Prostate gland (tissue), 2 donors: Measurements from ENCODE around the gene CYP4V2. TPM values are rescaled to one million over a fixed set of nuclear protein-coding genes. Genes with fewer than 3 reads are reported as not detected.
"Not testable (repeated sequence)": the region's sequence is repeated elsewhere in the genome, so short reads cannot be mapped to it uniquely, and the experiment has no call there.

Experiments
- DNase-seq: peaks from one replicate; pipeline ENCODE4 v3.0.0-alpha.2; 2019; ENCODE audit warnings: low spot score
- H3K27ac ChIP-seq, 2 donors: fragments of 200-600 bp; sonication (generic); 2 replicates each; pipeline ENCODE4 v1.5.1; 2017 to 2019
- H3K27me3 ChIP-seq: fragments of 200-600 bp; sonication (generic); replicated peaks from 2 replicates; pipeline ENCODE4 v1.5.1; 2019; ENCODE audit not compliant: insufficient read depth
- H3K36me3 ChIP-seq, 2 donors: fragments of 200-600 bp; sonication (generic); 1 replicate in 1 of 2; 2 replicates in 1 of 2; pipeline versions ENCODE4 v1.5.1 to v1.8.1; 2017 to 2019
- H3K4me1 ChIP-seq: fragments of 200-600 bp; sonication (generic); replicated peaks from 2 replicates; pipeline ENCODE4 v1.5.1; 2019
- H3K4me3 ChIP-seq, 2 donors: fragments of 200-600 bp; sonication (generic); 2 replicates each; pipeline ENCODE4 v1.5.1; 2017 to 2019
- H3K9me3 ChIP-seq: fragments of 200-600 bp; sonication (generic); 2 replicates; pipeline ENCODE4 v1.5.1; 2017
- CTCF ChIP-seq, 4 experiments: fragments of 200-600 bp in 2 of 4; fragments of 450-650 bp in 2 of 4; sonication (generic) in 2 of 4; IDR thresholded peaks; 1 replicate in 3 of 4; 2 replicates in 1 of 4; pipeline ENCODE4 v1.5.1; 2016 to 2019; ENCODE audit warnings: antibody characterized with exemption in 4 of 4, mild to moderate bottlenecking in 2 of 4, moderate library complexity in 2 of 4
- POLR2A ChIP-seq: fragments of 450-650 bp; IDR thresholded peaks from one replicate; pipeline ENCODE4 v1.6.1; 2016; ENCODE audit warnings: antibody characterized with exemption, mild to moderate bottlenecking
- POLR2AphosphoS5 ChIP-seq: sonication (generic); formaldehyde crosslinking; IDR thresholded peaks from one replicate; pipeline ENCODE4 v1.6.1; 2017; ENCODE audit warnings: antibody characterized with exemption
- WGBS: methylation state at CpG from one replicate; pipeline ENCODE4 v1.1.5; 2018; 5-methylcytosine and 5-hydroxymethylcytosine counted together
- intact Hi-C: fragments of 100-400 bp; cut with DNase I; formaldehyde crosslinking; loops from one replicate; pipeline ENCODE4 v1.14.2; 2022
- total RNA-seq, 2 donors: library from RNA; depleted of rRNA; stranded (reverse); fragments of >200 nt; gene quantifications; one replicate each; pipeline ENCODE4 v1.1.0, GENCODE V29; 2016

CYP4V2 gene
- total RNA-seq, 2 donors from 2014 or later, result 23.5 to 40.2 TPM

GRCh38 chr4:186244835-186245234 is 53.5 kb downstream of the CYP4V2 start:
- Histone ChIP-seq H3K27ac (no peak overlapping the region), H3K9me3 (no peaks in the 10 kb centered on the region), H3K27me3 (no peaks in the 10 kb centered on the region), H3K4me1 (no peaks in the 10 kb centered on the region), H3K4me3 (no peak overlapping the region), H3K36me3 (no peaks in the 10 kb centered on the region)
- no peak for DNase-seq
- intact Hi-C loops, result no loop called here
- TF ChIP-seq POLR2AphosphoS5 (no peak), CTCF (IDR thresholded peaks at IDR 0.05) (no peak), POLR2A (no peak)
- 84% methylated on average over 5 of the region's 5 CpGs for WGBS

- 91% methylated on average over 9 of the region's 9 CpGs for WGBS
- H3K36me3 ChIP-seq, result not testable (repeated sequence)
These were observed 55.8 kb downstream of the CYP4V2 start for GRCh38 chr4:186247062-186247752.

GRCh38 chr4:186248643-186249042 is 57.3 kb downstream of the CYP4V2 start:
- no peak for DNase-seq
- Histone ChIP-seq H3K27me3 (no peaks in the 10 kb centered on the region), H3K36me3 (no peaks in the 10 kb centered on the region), H3K4me1 (no peaks in the 10 kb centered on the region), H3K27ac (no peak overlapping the region), H3K4me3 (no peak overlapping the region), H3K9me3 (no peaks in the 10 kb centered on the region)
- intact Hi-C loops, result no loop called here
- no peak for TF ChIP-seq POLR2A
- no peak for TF ChIP-seq POLR2AphosphoS5
- no peak for TF ChIP-seq CTCF (IDR thresholded peaks at IDR 0.05)
- 96% methylated on average over 1 of the region's 1 CpG for WGBS

More at GRCh38 chr4:186247062-186247752, 55.8 kb downstream of the CYP4V2 start:
- H3K27ac ChIP-seq, H3K9me3 ChIP-seq, intact Hi-C loops, DNase-seq, H3K27me3 ChIP-seq, H3K4me1 ChIP-seq, H3K4me3 ChIP-seq: not testable (repeated sequence)

GRCh38 chr4:186249785-186250754 is 58.7 kb downstream of the CYP4V2 start:
- no peak for DNase-seq
- whole genome bisulfite sequencing, result 69% methylated on average over 8 of the region's 8 CpGs
- no peaks in the 10 kb centered on the region for H3K36me3 ChIP-seq
- H3K4me3 ChIP-seq, result no peak overlapping the region
- intact Hi-C loops, result no loop called here
- no peaks in the 10 kb centered on the region for H3K4me1 ChIP-seq
- TF ChIP-seq POLR2A (no peak), POLR2AphosphoS5 (no peak), CTCF (IDR thresholded peaks at IDR 0.05) (no peak)
- H3K27ac ChIP-seq, result no peak overlapping the region
- H3K27me3 ChIP-seq, result no peaks in the 10 kb centered on the region
- H3K9me3 ChIP-seq, result no peaks in the 10 kb centered on the region

GRCh38 chr4:186250760-186251159 is 59.4 kb downstream of the CYP4V2 start:
- no peak overlapping the region for H3K27ac ChIP-seq
- intact Hi-C loops, result no loop called here
- H3K36me3 ChIP-seq, result no peaks in the 10 kb centered on the region
- H3K9me3 ChIP-seq, result no peaks in the 10 kb centered on the region
- DNase-seq, result no peak
- no peaks in the 10 kb centered on the region for H3K4me1 ChIP-seq
- H3K4me3 ChIP-seq, result no peak overlapping the region
- no peaks in the 10 kb centered on the region for H3K27me3 ChIP-seq
- WGBS, result 48% methylated on average over 2 of the region's 2 CpGs
- TF ChIP-seq POLR2A (no peak), CTCF (IDR thresholded peaks at IDR 0.05) (no peak), POLR2AphosphoS5 (no peak)
